Measurements from ENCODE around the gene SEZ6.

SEZ6 gene

GRCh38 chr17:28996554-28997096 is 9.2 kb downstream of the SEZ6 start:
- no peak overlapping the region for H3K4me3 ChIP-seq (ENCODE audit: low read depth in 1 of 2, low read length in 2 of 2)
- H3K4me1 ChIP-seq (ENCODE audit: control insufficient read depth in 1 of 2, insufficient read depth in 2 of 2, low read length in 2 of 2): no peaks in the 10 kb centered on the region
- H3K27ac ChIP-seq (ENCODE audit: low read length): no peak overlapping the region
- H3K9me3 ChIP-seq (ENCODE audit: control insufficient read depth in 1 of 2, low read length in 2 of 2): no peaks in the 10 kb centered on the region
- H3K36me3 ChIP-seq (ENCODE audit: control insufficient read depth in 1 of 2, insufficient read depth in 2 of 2, low read length in 2 of 2): no peaks in the 10 kb centered on the region
- no peaks in the 10 kb centered on the region for H3K27me3 ChIP-seq (ENCODE audit: low read depth, low read length)

DNA sequence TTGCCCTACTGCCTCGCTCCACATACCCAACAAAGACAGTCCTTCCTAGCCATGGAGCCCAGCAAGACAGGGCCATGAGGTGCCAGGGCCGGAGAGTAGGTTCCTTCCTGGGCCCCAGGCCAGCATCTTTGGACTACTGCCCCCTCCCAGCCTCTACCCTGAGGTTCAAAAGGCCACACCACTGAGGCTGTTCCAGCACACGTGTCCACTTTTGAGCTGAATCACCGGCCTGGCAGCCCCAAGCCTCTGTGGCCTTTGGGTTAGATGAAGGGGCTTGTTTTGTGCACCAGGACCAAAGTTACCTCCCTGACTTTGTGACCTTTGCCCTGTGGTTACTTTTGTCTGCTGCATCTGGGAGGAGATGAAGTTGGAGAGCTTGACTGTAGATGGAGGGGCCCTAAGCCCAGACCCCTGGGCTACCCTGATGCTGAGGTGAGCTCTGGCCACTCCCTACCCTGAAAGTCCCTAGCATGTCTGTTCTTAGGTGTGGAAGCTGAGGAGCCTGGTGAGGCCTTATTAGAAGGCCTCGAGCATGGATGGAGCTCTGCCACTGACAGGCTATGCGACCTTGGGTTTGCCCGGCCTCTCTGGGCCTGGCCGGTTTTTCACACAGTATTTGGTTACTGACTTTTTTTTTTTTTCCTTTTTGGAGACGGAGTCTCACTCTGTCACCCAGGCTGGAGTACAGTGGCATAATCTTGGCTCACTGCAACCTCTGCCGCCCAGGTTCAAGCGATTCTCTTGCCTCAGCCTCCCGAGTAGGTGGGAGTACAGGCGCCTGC is 12.0 kb downstream of the SEZ6 start:
- Histone ChIP-seq H3K36me3 (ENCODE audit: control insufficient read depth in 1 of 2, insufficient read depth in 2 of 2, low read length in 2 of 2) (no peaks in the 10 kb centered on the region), H3K27me3 (ENCODE audit: low read depth, low read length) (no peaks in the 10 kb centered on the region), H3K27ac (ENCODE audit: low read length) (no peak overlapping the region), H3K4me3 (ENCODE audit: low read depth in 1 of 2, low read length in 2 of 2) (no peak overlapping the region), H3K4me1 (ENCODE audit: control insufficient read depth in 1 of 2, insufficient read depth in 2 of 2, low read length in 2 of 2) (no peaks in the 10 kb centered on the region), H3K9me3 (ENCODE audit: control insufficient read depth in 1 of 2, low read length in 2 of 2) (no peaks in the 10 kb centered on the region)

DNA sequence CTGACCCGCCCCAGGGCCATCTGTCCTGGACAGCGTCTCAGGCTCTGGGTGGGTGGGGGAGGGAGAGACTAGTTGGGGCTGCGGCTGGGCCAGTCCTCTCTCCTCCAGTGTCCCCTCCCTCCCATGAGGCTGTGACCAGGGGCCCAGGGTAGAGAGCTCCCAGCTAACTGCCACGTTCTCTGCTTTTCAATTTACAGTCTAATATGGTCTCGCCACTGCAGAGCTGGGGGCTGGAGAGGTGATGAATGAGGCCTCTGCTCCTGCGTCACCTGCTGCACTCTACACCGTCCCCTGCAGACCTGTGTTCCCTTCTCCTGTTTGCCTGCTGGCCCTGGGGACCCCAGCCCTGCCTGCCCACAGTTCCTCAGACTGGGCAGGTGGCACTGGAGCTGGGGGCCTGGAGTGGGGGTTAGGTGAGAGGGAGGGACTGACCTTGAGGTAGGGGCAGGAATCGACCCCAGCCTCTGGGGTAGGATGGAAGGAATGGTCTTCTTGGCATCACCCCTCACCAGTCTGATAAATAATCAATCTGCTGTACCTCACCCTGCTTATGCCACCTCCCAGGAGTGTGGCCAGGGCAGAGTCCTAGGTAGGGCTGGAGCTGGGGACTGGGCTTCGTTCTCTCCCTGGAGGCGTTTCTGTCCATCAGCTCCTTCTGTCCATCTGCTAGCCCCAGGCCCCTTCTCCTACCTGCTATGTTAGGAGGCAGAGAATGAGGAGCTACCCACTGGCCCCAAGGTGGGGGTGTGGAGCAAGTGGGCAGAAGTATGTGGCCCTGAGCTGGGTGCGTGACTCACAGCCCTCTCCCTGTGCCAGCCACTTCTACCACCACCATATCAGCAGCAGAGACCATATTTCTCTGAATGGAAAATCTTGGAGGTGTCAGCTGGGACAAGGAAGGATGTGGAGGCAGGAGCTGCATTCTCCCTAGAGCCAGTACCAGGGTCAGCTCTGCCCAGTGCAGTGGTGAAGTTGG is 12.9 kb downstream of the SEZ6 start:
- no peak overlapping the region for H3K27ac ChIP-seq (ENCODE audit: low read length)

GRCh38 chr17:28992185-28992584 is 13.6 kb downstream of the SEZ6 start:
- Histone ChIP-seq H3K4me1 (ENCODE audit: control insufficient read depth in 1 of 2, insufficient read depth in 2 of 2, low read length in 2 of 2) (no peaks in the 10 kb centered on the region), H3K27ac (ENCODE audit: low read length) (no peak overlapping the region), H3K27me3 (ENCODE audit: low read depth, low read length) (no peaks in the 10 kb centered on the region), H3K9me3 (ENCODE audit: control insufficient read depth in 1 of 2, low read length in 2 of 2) (no peaks in the 10 kb centered on the region), H3K4me3 (ENCODE audit: low read depth in 1 of 2, low read length in 2 of 2) (no peak overlapping the region), H3K36me3 (ENCODE audit: control insufficient read depth in 1 of 2, insufficient read depth in 2 of 2, low read length in 2 of 2) (no peaks in the 10 kb centered on the region)

More for the DNA sequence above, 12.9 kb downstream of the SEZ6 start:
- Histone ChIP-seq H3K4me3 (ENCODE audit: low read depth in 1 of 2, low read length in 2 of 2) (no peak overlapping the region), H3K9me3 (ENCODE audit: control insufficient read depth in 1 of 2, low read length in 2 of 2) (no peaks in the 10 kb centered on the region), H3K4me1 (ENCODE audit: control insufficient read depth in 1 of 2, insufficient read depth in 2 of 2, low read length in 2 of 2) (no peaks in the 10 kb centered on the region), H3K27me3 (ENCODE audit: low read depth, low read length) (no peaks in the 10 kb centered on the region), H3K36me3 (ENCODE audit: control insufficient read depth in 1 of 2, insufficient read depth in 2 of 2, low read length in 2 of 2) (no peaks in the 10 kb centered on the region)

DNA sequence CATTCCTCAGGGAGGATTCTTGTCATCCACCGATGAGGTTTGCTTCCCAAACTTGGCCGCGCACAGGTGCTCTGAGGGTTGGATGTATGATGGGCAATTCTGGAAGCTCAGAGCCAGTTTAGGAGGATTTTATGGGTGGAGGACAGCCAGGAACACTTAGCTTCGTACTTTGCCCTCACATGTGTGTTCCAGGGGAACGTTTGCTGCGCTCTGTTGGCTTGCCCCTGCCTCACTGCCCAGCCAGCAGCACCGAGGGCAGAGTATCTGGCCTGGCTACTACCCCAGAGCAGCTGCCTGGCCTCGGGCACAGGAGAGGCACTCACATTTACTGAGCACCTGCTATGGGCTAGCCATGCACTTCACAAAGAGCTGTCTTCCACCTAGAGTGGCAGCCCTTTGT is 14.1 kb downstream of the SEZ6 start:
- Histone ChIP-seq H3K4me3 (ENCODE audit: low read depth in 1 of 2, low read length in 2 of 2) (no peak overlapping the region), H3K27me3 (ENCODE audit: low read depth, low read length) (no peaks in the 10 kb centered on the region), H3K36me3 (ENCODE audit: control insufficient read depth in 1 of 2, insufficient read depth in 2 of 2, low read length in 2 of 2) (no peaks in the 10 kb centered on the region), H3K4me1 (ENCODE audit: control insufficient read depth in 1 of 2, insufficient read depth in 2 of 2, low read length in 2 of 2) (no peaks in the 10 kb centered on the region), H3K9me3 (ENCODE audit: control insufficient read depth in 1 of 2, low read length in 2 of 2) (no peaks in the 10 kb centered on the region), H3K27ac (ENCODE audit: low read length) (no peak overlapping the region)

DNA sequence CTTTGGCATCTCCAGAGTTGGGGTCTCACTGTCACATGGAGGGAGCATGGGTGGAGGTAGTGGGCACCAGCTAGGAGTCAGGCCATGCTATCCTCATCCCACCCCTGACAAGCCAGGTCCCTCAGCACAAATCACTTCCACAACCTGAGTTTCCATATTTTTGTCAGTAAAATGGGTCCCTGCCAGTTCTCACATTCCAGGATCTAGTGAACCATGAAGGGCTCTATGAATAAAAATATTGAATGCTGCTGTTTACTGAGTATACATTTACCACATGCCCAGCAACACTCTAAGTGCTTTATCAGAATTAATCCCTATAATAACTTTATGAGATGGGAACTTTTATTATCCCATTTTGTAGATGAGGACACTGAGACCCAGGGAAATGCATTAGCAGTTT is 16.8 kb downstream of the SEZ6 start:
- Histone ChIP-seq H3K4me1 (ENCODE audit: control insufficient read depth in 1 of 2, insufficient read depth in 2 of 2, low read length in 2 of 2) (no peaks in the 10 kb centered on the region), H3K36me3 (ENCODE audit: control insufficient read depth in 1 of 2, insufficient read depth in 2 of 2, low read length in 2 of 2) (no peaks in the 10 kb centered on the region), H3K9me3 (ENCODE audit: control insufficient read depth in 1 of 2, low read length in 2 of 2) (no peaks in the 10 kb centered on the region), H3K27ac (ENCODE audit: low read length) (no peak overlapping the region), H3K27me3 (ENCODE audit: low read depth, low read length) (no peaks in the 10 kb centered on the region), H3K4me3 (ENCODE audit: low read depth in 1 of 2, low read length in 2 of 2) (no peak overlapping the region)

- Histone ChIP-seq H3K4me3 (ENCODE audit: low read depth in 1 of 2, low read length in 2 of 2) (no peak overlapping the region), H3K9me3 (ENCODE audit: control insufficient read depth in 1 of 2, low read length in 2 of 2) (no peaks in the 10 kb centered on the region), H3K36me3 (ENCODE audit: control insufficient read depth in 1 of 2, insufficient read depth in 2 of 2, low read length in 2 of 2) (no peaks in the 10 kb centered on the region), H3K27ac (ENCODE audit: low read length) (no peak overlapping the region), H3K4me1 (ENCODE audit: control insufficient read depth in 1 of 2, insufficient read depth in 2 of 2, low read length in 2 of 2) (no peaks in the 10 kb centered on the region), H3K27me3 (ENCODE audit: low read depth, low read length) (no peaks in the 10 kb centered on the region)
Observed at GRCh38 chr17:28988475-28988874, 17.4 kb downstream of the SEZ6 start.

- Histone ChIP-seq H3K9me3 (ENCODE audit: control insufficient read depth in 1 of 2, low read length in 2 of 2) (no peaks in the 10 kb centered on the region), H3K36me3 (ENCODE audit: control insufficient read depth in 1 of 2, insufficient read depth in 2 of 2, low read length in 2 of 2) (no peaks in the 10 kb centered on the region), H3K27ac (ENCODE audit: low read length) (no peak overlapping the region), H3K27me3 (ENCODE audit: low read depth, low read length) (no peaks in the 10 kb centered on the region), H3K4me1 (ENCODE audit: control insufficient read depth in 1 of 2, insufficient read depth in 2 of 2, low read length in 2 of 2) (no peaks in the 10 kb centered on the region), H3K4me3 (ENCODE audit: low read depth in 1 of 2, low read length in 2 of 2) (no peak overlapping the region)
Observed at GRCh38 chr17:28986714-28987655, 18.8 kb downstream of the SEZ6 start.

DNA sequence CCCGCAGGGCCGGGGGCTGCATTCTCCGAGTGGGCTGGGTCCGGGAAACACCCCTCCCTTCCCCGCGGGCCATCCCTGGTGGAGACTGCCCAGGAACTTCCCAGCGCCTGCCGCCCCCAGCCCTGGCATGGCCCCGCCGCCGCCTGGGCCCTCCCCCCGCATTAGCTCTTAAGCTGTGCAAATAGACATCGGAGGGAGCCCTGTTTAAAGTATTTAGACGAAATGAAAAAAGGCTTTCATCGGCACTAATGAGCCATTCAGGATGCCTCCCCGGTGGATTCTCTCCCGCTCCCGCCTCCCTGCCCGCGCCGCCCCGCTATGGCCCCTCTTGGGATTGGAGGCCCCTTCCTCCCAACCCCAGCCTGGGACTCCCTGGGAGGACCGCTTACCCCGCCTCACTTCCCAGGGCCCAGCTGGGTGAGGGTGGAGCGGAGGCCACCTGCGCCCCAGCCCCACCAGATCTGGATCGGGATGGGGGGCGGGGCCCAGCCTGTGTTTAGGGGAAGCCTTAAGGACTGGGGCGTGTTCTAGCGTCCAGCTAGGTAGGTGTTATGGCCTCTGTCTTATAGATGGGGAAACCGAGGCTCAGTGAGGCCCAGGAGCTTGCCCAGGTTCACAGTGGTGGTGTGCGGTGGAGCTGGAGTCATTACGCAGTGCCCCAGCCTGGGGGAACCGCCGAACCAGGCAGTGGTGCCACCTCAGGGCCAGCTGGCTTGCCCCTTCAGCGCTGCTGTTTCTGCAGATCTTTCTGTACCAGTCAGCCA is 19.7 kb downstream of the SEZ6 start:
- Histone ChIP-seq H3K27ac (ENCODE audit: low read length) (no peak overlapping the region), H3K36me3 (ENCODE audit: control insufficient read depth in 1 of 2, insufficient read depth in 2 of 2, low read length in 2 of 2) (no peaks in the 10 kb centered on the region), H3K27me3 (ENCODE audit: low read depth, low read length) (no peaks in the 10 kb centered on the region), H3K4me1 (ENCODE audit: control insufficient read depth in 1 of 2, insufficient read depth in 2 of 2, low read length in 2 of 2) (no peaks in the 10 kb centered on the region), H3K9me3 (ENCODE audit: control insufficient read depth in 1 of 2, low read length in 2 of 2) (no peaks in the 10 kb centered on the region), H3K4me3 (ENCODE audit: low read depth in 1 of 2, low read length in 2 of 2) (no peak overlapping the region)

Measured in muscle layer of duodenum (tissue), 2 donors.